ENCODE data around the gene UNC119.
"Not testable (repeated sequence)": the region's sequence is repeated elsewhere in the genome, so short reads cannot be mapped to it uniquely, and the experiment has no call there.

The UNC119 gene

DNA sequence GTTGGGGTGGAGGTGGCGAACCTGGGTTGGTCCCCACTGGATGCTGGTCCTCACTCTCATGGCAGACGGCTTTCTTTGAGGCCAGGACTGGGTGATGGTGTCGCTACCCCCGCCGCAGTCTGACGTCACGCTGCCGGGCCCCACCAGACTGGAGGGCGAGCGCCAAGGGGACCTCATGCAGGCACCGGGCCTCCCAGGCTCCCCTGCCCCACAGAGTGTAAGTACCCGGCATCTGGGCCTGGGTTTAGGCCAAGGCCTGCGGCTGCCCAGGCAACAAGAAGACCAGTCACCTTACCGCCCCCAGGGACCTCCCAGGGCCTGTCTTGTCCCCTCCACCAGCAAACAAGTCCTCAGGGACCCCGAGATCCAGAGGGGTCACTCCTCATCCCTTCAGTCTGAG lies 28.5 kb downstream of the UNC119 start:
- DNase-seq (ENCODE audit: low read depth in 2 of 3, low spot score in 2 of 3) = no peak

DNA sequence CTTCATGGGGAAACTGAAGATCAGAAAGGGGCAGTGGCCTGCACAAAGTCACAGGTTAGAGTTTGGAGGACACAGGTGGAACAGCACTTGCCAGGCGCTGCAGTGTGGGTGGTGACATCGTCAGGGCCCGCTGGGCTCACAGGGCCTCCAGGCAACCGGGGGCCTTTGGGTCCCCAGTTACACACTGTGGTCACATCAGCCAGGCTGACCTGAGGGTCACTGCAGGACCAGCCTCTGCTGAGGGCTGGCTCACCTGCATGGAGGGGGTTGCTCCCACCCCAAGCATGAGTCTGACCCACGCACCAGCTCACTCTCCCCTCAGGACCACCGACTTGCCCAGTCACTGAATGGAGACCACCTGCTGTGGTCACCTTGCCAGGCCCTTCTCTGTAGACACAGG lies 29.2 kb downstream of the UNC119 start:
- no peak for DNase-seq (ENCODE audit: low read depth in 2 of 3, low spot score in 2 of 3)

DNA sequence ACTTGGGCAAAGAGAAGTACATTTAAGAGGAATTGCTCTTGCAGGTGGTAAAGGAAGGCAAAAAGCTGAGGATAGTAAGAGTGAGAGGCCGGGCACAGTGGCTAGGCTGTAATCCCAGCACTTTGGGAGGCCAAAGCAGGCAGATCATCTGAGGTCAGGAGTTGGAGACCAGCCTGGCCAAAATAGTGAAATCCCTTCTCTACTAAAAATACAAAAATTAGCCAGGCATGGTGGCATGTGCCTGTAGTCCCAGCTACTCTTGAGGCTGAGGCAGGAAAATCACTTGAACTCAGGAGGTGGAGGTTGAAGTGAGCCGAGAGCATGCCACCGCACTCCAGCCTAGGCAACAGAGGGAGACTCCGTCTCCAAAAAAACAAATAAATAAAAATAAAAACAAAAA lies 30.1 kb downstream of the UNC119 start:
- DNase-seq (ENCODE audit: low read depth in 2 of 3, low spot score in 2 of 3) = not testable (repeated sequence)

DNA sequence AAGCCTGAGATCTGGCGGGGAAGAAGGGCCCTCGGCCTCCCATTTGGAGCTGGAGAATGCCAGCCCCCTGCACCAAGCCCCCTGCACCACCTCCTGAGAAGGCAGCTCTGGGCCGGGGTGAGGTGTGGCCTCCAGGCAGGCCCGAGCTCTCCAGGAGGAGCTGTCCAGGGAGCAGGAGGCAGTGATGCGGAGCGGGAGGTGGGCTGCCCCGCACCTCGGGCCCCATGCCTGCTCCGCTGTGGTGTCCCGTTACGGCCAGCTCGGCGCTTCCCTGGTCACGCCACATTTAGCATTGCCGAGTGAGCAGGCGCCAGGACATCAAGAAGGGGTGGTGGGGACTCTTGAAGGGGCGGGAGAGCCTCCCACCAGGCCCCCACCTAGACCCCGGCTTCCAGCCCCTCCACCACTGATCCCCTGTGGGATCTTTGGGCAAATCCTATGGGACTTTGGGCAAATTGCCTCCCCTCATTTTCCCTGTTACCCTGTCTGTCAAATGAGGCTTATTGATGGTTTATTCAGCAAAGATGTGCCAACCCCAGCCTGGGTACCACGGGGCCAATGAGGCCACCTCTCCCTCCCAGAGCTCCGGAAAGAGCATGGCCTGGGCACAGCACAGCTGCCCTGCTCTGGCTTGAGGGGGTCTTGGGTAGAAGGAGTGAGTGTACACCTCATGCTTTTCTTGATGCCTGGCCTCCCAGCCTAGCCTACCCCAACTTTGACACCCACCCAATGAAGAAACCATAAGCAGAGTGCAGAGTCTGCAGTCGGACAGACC lies 30.9 kb downstream of the UNC119 start:
- DNase-seq (ENCODE audit: low read depth in 2 of 3, low spot score in 2 of 3) = no peak

DNA sequence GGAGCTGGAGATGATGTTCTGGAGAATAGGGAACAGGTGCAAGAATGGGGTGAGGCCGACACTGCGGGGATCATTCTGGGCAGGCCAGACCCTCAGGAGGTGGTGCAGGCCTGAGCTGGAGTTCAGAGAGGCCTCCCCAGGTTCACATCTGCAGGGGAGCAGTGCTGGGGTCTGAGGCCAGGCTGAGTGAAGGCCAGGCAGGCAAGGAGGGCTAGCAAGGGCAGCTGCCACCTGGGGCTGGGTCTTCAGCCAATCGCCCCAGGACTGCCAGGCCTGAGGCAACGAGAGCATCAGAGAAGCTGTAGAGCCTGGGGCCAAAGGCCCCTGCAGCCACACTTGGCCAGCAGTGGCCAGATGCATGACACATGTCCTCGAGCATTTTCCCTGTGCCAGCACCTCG lies 31.7 kb downstream of the UNC119 start:
- DNase-seq (ENCODE audit: low read depth in 2 of 3, low spot score in 2 of 3) = no peak

DNA sequence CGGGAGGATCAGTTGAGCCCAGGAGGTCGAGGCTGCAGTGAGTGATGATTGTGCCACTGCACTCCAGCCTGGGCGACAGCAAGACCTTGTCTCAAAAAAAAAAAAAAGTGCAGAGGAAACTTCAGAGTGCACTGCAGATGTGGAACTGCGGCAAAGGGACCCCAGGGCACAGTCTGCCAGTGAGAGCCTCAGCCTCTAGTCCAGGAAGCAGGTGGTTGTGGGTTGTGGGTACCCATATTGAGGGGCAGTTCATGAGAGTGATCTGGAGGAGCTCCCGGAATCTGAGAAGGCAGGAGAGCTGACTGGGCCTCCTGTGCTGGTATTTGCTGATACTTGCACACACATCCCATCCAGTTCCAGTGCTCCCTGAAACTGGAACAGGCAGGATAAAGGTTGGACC lies 33.2 kb downstream of the UNC119 start:
- DNase-seq (ENCODE audit: low read depth in 2 of 3, low spot score in 2 of 3) = no peak

DNA sequence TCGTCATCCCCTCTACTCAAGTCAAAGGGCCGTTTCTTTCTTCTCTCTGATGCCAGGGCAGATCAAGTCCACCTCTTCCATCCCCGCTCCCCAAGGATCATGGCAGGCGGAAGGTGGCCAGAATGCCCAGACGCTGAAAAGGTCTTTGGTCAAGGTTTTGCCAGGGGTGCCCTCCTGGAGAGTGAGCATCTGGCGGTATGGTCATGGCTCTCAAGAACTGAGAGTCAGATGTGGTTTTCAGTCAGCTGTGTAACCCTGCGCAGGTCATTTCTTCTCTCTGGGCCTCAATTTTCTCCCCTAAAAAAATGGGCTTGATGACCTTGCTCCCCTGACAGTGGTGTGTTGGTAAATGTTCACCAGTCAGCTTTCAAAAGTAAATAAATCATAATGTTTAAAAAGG lies 33.8 kb downstream of the UNC119 start:
- no peak for DNase-seq (ENCODE audit: low read depth in 2 of 3, low spot score in 2 of 3)

DNA sequence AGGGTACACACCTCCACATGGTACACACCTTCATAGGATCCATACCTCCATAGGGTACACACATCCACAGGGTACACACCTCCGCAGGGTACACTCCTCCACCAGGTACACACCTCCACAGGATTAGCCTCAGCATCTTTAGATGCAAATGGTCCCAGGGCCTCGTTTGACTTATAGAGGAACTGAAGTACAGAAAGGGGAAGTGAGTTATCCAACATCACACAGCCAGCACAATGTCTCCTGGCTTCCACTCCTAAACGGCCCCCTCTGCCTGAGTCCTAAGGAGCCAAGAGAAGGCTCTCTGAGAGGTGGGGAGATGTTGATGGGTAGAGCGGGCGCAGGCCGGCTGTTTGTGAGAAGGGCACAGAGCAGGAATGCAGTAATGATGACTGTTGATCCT lies 34.3 kb downstream of the UNC119 start:
- DNase-seq (ENCODE audit: low read depth in 2 of 3, low spot score in 2 of 3) = no peak

DNA sequence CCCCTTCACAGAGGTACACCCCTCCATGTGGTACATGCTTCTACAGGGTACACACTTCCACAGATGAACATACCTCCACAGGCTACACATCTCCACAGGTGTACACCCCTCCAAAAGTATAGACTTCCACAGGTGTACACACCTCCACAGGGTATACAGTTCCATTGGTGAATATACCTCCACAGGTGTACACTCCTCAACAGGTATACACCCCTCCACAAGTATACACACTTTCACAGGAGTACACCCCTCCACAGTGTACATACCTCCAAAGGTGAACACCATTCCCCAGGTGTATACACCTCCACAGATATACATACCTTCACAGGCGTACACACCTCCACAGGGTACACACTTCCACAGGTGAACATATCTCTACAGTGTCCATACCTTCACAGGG lies 36.9 kb downstream of the UNC119 start:
- no peak for DNase-seq (ENCODE audit: low read depth in 2 of 3, low spot score in 2 of 3)

DNA sequence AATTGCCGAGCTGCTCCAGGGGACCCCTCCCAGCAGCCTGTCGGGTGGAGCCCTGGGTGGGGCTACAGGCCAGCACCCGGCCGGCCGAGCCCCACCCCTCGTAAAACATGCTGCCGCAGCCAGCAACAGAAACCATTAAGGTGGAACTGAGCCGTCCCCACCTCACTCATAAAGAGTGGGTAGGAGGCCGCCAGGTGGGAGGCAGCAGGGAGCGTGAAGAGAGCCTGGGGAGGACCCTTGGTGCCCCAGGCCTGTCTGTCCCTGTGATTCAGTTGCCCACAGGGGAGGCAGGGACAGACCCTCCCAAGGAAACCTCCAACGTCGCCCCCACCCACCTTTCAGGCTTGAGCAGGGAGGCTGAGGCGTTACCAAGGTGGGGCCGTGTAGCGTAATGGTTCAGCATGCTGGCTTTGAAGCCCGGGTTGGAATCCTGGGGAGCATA lies 37.8 kb downstream of the UNC119 start:
- no peak for DNase-seq (ENCODE audit: low read depth in 2 of 3, low spot score in 2 of 3)

DNA sequence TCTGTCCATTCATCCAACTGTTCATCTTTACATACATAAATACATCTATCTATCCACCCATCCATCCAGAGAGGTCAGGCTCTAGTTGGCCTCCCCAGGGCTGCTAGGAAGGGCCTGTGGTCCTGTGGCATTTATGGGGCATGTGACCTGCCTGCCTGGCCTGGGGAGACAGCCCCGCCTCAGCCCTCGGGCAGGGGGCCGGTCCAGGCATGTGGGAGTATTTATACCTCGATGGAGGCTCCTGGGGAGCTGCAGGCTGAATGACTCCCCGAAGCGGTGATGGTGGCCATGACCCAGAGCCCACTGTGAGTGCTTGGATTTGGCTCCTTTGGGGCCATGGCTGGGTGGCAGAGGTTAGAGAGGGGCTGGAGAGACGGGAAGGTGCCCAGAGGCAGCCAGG lies 38.9 kb downstream of the UNC119 start:
- no peak for DNase-seq (ENCODE audit: low read depth in 2 of 3, low spot score in 2 of 3)

DNA sequence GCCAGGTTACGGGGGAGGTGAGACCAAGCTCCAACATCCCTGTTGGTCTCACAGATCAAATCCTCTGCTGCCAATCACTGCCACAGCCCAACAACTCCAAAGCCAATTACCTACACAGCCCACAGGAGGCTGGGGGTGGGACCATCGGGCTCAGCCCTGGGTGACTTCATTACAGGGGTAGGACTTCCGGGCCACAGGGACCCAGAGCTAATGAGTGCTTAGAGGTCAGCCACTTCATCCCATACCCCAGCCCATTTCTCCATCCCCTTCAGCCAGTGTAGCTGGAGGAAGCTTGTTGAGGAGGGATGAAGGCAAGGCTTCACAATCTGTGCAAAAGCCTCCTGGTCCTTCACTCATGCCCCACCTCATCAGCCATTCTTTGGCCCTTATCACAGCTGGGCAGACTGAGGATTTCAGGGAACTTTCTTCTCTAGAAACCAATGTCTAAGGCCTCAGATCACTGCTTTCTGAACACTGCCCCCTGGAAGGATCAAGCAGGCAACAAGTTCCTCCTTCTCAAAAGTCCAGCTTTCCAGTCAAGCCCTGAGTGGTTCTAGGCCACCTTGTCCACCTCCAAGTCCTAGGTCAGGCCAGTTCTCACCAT lies 40.5 kb downstream of the UNC119 start:
- DNase-seq (ENCODE audit: low read depth in 2 of 3, low spot score in 2 of 3) = no peak

DNA sequence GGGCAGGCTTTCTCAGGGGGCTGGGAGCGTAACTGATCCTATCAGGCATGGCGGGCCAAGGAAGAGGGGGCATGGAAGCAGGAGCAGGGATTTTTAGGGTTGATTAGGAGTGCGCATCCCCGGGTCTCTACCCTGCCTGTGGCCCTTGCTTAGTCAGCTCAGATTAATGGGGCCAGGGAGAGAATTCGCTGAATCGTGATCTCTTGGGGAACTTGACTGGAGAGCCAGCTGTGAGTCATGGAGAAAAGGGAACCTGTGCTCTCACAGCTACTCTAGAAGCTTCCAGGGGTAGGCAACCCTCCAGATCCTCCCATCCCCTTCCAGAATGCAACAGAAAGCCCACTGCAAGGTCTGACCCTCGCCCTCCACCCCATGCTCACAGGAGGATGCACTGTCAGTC lies 42.6 kb downstream of the UNC119 start:
- no peak for DNase-seq (ENCODE audit: low read depth in 2 of 3, low spot score in 2 of 3)

DNA sequence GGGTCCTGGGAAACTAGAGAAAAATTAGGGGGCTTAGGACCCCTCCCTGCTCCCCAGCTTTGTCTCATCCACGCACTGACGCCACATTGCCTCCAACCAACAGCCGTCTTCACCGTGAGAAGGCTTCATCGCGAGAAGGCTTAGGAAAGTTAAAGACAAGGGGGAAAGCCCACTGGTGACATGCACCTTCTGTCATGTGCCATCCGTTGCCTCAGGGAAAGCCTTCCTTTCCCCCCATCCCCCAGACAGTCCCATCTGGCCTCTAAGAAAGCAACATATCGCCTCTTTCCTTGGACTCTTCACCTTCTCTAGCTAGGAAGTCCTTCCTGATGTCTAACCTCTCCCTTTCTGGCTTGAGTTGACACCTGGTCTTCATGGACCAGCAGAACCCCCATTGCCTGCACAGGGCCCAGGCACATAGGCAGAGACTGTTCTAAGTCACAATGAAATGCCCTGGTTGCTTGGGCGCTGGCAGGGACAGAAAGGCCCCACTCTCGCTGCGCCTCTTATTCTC lies 44.2 kb downstream of the UNC119 start:
- no peak for DNase-seq (ENCODE audit: low read depth in 2 of 3, low spot score in 2 of 3)

DNA sequence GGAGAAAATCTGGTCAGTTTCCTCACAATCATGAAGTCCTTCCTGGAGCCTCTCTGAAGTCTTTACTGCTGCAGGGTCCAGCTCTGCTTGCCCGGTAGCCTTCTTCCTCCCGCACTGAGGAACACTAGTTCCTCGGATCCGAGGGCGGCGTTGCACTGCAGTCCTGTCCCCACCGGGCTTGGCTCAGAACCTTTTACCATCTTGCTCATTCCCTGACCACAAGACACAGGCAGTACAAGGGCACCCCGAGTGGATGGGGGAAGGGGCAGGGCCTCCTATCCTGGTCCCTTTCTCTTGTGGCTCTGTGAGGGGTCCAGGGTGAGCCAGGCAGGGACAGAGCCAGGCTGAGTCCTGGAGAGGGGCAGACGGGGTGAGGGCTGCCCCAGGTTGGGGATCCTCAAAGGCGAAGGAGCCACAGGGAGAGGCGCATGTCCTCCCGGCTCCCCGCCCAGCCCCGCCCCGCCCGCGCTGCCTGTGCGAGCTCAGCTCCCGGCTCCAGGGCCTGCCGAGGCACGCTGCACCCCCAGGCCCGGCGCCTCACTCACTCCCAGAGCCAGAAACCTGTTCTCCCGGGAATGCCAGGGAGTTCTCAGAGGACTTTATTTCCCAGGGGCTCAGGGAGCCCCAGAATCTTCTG lies 44.7 kb downstream of the UNC119 start:
- DNase-seq (ENCODE audit: low read depth in 2 of 3, low spot score in 2 of 3) = no peak

DNA sequence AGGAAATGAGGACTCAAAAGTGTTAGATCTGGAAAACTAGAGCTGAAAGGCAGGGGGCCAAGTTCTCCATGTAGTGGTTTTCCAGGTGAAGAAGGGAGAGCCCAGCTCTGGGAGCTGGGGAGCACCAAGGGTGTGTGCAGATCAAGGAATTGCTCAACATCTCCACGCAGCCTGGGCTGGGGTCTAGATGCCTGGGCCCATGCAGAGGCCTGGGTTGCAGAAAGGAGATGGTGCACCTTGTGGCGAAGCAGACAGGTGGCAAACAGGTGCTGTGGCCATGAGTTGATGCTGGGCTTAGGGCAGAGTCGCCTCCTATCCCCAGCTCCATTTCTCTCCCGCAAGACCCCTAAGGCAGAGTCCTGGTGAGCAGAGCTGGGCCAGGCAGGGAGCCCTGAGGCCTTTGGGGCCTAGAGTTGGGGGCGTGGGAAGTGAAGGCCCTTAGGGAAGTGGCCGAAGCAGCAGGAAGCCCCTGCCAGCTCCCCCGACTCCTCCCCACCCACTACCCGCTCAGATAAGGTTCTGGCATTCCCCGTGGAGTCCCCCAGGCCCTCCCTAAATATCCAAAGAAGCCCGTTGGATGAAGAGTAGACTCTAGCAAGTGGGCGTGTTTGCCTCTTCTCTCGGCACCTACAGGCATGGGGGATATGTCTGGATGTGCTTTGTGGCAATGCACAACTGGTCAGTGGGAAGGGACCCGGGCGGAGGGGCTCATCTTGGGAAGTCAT lies 45.5 kb downstream of the UNC119 start:
- DNase-seq (ENCODE audit: low read depth in 2 of 3, low spot score in 2 of 3) = no peak

DNA sequence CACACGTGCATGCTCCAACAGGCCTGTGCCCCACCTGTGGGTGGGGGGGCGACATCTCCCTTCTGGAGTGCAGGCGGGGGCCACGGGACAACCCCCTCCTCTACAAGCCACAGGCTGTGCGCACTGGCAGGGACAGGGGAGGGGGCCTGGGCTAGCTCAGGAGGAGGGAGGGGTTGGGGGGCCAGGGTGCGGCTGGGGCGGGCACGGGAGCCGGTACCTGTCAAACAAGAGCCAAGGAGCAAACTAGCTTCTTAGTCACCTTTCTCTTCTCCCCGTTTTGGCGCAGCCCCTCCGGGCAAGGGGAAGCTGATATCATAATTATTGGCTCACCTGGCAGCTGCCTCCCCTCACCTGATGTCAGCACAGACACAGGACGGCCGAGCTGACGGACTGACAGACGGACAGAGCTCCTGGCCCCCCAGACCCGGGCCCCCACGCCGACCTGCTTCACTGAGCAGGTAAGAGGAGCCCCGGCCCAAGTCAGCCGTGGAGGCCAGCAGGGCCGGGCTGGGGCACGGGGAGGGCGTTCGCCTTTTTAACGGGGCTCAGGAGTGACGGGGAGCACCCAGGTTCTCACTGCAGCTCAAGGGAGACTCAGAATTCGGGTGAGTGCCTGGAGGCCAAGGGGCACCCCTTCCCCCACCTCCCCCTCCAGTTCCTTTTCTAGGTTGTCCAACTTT lies 46.3 kb downstream of the UNC119 start, which contains the start of gene FOXN1:
Gene FOXN1 (plus strand): TSS at position 363 of the 680 bp plus-strand sequence. CDS start 17,622 bp downstream, outside the sequence.
- DNase-seq (ENCODE audit: low read depth in 2 of 3, low spot score in 2 of 3) = no peak

DNA sequence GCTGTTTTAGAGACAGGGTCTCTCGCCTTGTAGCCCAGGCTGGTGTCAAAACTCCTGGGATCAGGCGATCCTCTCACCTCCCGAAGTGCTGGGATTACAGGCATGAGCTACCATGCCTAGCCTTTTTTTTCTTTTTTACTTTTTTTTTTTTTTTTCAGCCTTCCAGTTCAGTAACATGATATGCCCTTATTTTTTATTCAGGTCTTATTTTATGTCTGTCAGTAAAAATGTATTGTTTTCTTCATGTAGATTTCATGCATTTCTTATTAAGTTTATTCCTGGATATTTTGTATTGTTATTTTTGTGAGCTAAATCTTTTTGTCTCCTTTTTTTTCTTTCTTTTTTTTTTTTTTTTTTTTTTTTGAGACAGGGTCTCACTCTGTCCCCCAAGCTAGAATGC lies 49.0 kb downstream of the UNC119 start:
- no peak for DNase-seq (ENCODE audit: low read depth in 2 of 3, low spot score in 2 of 3)

DNA sequence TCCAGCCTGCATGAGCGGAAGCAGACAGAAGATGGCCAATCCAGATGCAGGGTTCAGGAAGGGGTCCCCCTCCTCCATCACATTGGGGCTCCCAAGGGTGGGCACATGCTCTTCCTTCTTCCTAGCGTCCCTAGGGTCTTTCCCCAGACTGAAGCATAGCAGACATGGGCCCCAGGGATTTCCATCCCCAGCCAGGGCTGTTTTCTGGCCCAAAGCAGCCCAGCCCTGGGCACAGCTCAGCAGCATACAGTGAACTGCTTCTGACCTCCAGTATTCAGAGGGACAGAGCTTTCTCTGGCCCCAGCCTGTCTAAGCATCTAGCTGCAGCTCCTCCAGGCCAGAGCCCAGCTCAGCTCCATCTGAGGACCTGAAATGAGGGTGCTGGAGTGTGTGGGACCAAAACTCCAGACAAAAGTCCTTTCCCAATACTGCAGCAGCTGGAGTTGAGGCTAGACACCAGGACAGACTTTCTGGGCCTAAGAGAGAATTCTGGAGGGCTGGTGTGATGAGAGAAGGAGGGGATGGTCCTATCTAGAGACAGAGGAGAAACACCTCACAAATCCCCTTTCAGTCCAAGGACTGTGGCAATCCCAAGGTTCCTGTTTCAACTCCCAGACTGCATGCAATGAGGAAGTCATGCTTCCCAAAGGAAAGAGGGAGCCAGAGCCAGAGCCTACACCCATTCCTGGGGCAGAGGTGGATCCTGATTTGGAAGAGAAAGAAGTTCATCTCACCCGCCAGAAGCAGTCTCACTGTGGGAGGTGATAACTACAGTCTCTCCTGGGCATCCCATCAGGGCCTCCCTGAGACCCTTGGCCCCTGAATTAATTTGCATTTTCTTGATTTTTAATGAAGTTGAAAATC lies 50.8 kb downstream of the UNC119 start:
- DNase-seq (ENCODE audit: low read depth in 2 of 3, low spot score in 2 of 3) = no peak

Measured in activated CD8-positive, alpha-beta memory T cell treated with anti-CD3 and anti-CD28 coated beads for 48 hours (primary cell).